Subcutaneous abdominal adipose tissue (tissue), 5 donors: ENCODE measurements around the gene MAP3K5.
A peak's percentile ranks its signal among the peaks of the same experiment; 100 is the strongest.
"Not testable (repeated sequence)": the region's sequence is repeated elsewhere in the genome, so short reads cannot be mapped to it uniquely, and the experiment has no call there.

Experiments used
- H3K27ac ChIP-seq: one replicate; pipeline ENCODE4 v1.7.0; 2013; ENCODE audit warnings: low read depth, mild to moderate bottlenecking, inconsistent platforms, low read length, moderate library complexity
- H3K27me3 ChIP-seq, 5 donors: one replicate each; pipeline ENCODE4 v1.7.0; 2013; ENCODE audit warnings: low read length in 5 of 5, inconsistent platforms in 1 of 5; ENCODE audit not compliant: control insufficient read depth in 5 of 5, insufficient read depth in 4 of 5
- H3K36me3 ChIP-seq, 5 donors: one replicate each; pipeline ENCODE4 v1.7.0; 2013; ENCODE audit warnings: low read length in 5 of 5; ENCODE audit not compliant: control insufficient read depth in 5 of 5, insufficient read depth in 5 of 5
- H3K4me1 ChIP-seq, 5 donors: one replicate each; pipeline ENCODE4 v1.7.0; 2013; ENCODE audit warnings: low read length in 5 of 5, mild to moderate bottlenecking in 3 of 5, moderate library complexity in 1 of 5; ENCODE audit not compliant: control insufficient read depth in 5 of 5, insufficient read depth in 5 of 5
- H3K4me3 ChIP-seq, 5 donors: one replicate each; pipeline ENCODE4 v1.7.0; 2013; ENCODE audit warnings: low read length in 5 of 5, low read depth in 1 of 5
- H3K9ac ChIP-seq, 5 donors: one replicate each; pipeline ENCODE4 v1.7.0; 2013; ENCODE audit warnings: low read length in 5 of 5, mild to moderate bottlenecking in 4 of 5, moderate library complexity in 3 of 5
- H3K9me3 ChIP-seq, 5 donors: one replicate each; pipeline ENCODE4 v1.7.0; 2013; ENCODE audit warnings: low read length in 5 of 5; ENCODE audit not compliant: control insufficient read depth in 5 of 5
- donor health status: healthy.
- donor health status: healthy.
- donor health status: healthy.
- donor health status: healthy.
- donor health status: healthy.

MAP3K5 gene

GRCh38 chr6:136712642-136713041, 79.6 kb downstream of the MAP3K5 start:
- H3K4me1 ChIP-seq = peaks cover 1 to 16% (median 7%) of the 10 kb centered on the region in 5 donors
- not testable (repeated sequence) for H3K9me3 ChIP-seq, H3K27ac ChIP-seq, H3K36me3 ChIP-seq, H3K4me3 ChIP-seq, H3K9ac ChIP-seq, H3K27me3 ChIP-seq

- Histone ChIP-seq H3K36me3 (no peaks in the 10 kb centered on the region), H3K9ac (no peak overlapping the region), H3K27ac (no peak overlapping the region), H3K4me1 (peaks cover 0 to 7% (median 0%) of the 10 kb centered on the region in 5 donors), H3K9me3 (no peaks in the 10 kb centered on the region), H3K27me3 (no peaks in the 10 kb centered on the region), H3K4me3 (no peak overlapping the region)
Measured at GRCh38 chr6:136711644-136712043, 80.6 kb downstream of the MAP3K5 start.

GRCh38 chr6:136710877-136711552, 81.3 kb downstream of the MAP3K5 start:
- H3K4me3 ChIP-seq = no peak overlapping the region
- no peaks in the 10 kb centered on the region for H3K27me3 ChIP-seq
- H3K9me3 ChIP-seq = no peaks in the 10 kb centered on the region
- peaks cover 0 to 1% (median 0%) of the 10 kb centered on the region in 5 donors for H3K4me1 ChIP-seq
- H3K9ac ChIP-seq = no peak overlapping the region
- H3K27ac ChIP-seq = no peak overlapping the region
- H3K36me3 ChIP-seq = no peaks in the 10 kb centered on the region

- no peaks in the 10 kb centered on the region for H3K27me3 ChIP-seq
- no peak overlapping the region for H3K4me3 ChIP-seq
- H3K36me3 ChIP-seq = no peaks in the 10 kb centered on the region
- H3K9ac ChIP-seq = no peak overlapping the region
- no peak overlapping the region for H3K27ac ChIP-seq
- H3K9me3 ChIP-seq = no peaks in the 10 kb centered on the region
- H3K4me1 ChIP-seq = no peaks in the 10 kb centered on the region
Measured at GRCh38 chr6:136709429-136709828, 82.8 kb downstream of the MAP3K5 start.

GRCh38 chr6:136706430-136706829, 85.8 kb downstream of the MAP3K5 start:
- H3K4me1 ChIP-seq = peaks cover 0 to 2% (median 0%) of the 10 kb centered on the region in 5 donors

GRCh38 chr6:136703331-136703865, 88.9 kb downstream of the MAP3K5 start:
- H3K36me3 ChIP-seq = peaks cover 0 to 1% (median 0%) of the 10 kb centered on the region in 5 donors
- no peak overlapping the region for H3K27ac ChIP-seq
- no peaks in the 10 kb centered on the region for H3K9me3 ChIP-seq
- peaks cover 0 to 6% (median 0%) of the 10 kb centered on the region in 5 donors for H3K4me1 ChIP-seq
- no peaks in the 10 kb centered on the region for H3K27me3 ChIP-seq
- no peak overlapping the region for H3K4me3 ChIP-seq
- no peak overlapping the region for H3K9ac ChIP-seq

More at GRCh38 chr6:136706430-136706829, 85.8 kb downstream of the MAP3K5 start:
- Histone ChIP-seq H3K27ac (no peak overlapping the region), H3K27me3 (no peaks in the 10 kb centered on the region), H3K9ac (no peak overlapping the region), H3K4me3 (no peak overlapping the region), H3K9me3 (no peaks in the 10 kb centered on the region), H3K36me3 (no peaks in the 10 kb centered on the region)

- no peak overlapping the region for H3K27ac ChIP-seq
- H3K27me3 ChIP-seq = no peaks in the 10 kb centered on the region
- H3K36me3 ChIP-seq = peaks cover 0 to 5% (median 3%) of the 10 kb centered on the region in 5 donors
- no peaks in the 10 kb centered on the region for H3K9me3 ChIP-seq
- H3K4me1 ChIP-seq = peaks cover 0 to 7% (median 6%) of the 10 kb centered on the region in 5 donors
- no peak overlapping the region for H3K9ac ChIP-seq
- H3K4me3 ChIP-seq = no peak overlapping the region
Measured at GRCh38 chr6:136701045-136701444, 91.2 kb downstream of the MAP3K5 start.

- Histone ChIP-seq H3K27ac (no peak overlapping the region), H3K9ac (no peak overlapping the region), H3K4me1 (peaks cover 2 to 15% (median 6%) of the 10 kb centered on the region in 5 donors), H3K36me3 (peaks cover 0 to 5% (median 3%) of the 10 kb centered on the region in 5 donors), H3K9me3 (no peaks in the 10 kb centered on the region), H3K4me3 (no peak overlapping the region), H3K27me3 (no peaks in the 10 kb centered on the region)
Measured at GRCh38 chr6:136699358-136699757, 92.9 kb downstream of the MAP3K5 start.

GRCh38 chr6:136696783-136697364, 95.4 kb downstream of the MAP3K5 start:
- Histone ChIP-seq H3K27me3 (no peaks in the 10 kb centered on the region), H3K9ac (no peak overlapping the region), H3K9me3 (no peaks in the 10 kb centered on the region), H3K4me1 (peaks cover 2 to 17% (median 9%) of the 10 kb centered on the region in 5 donors), H3K4me3 (no peak overlapping the region), H3K36me3 (peaks cover 0 to 5% (median 3%) of the 10 kb centered on the region in 5 donors), H3K27ac (peak overlapping the region; percentile 4)

GRCh38 chr6:136696238-136696637, 96.0 kb downstream of the MAP3K5 start:
- Histone ChIP-seq H3K27me3 (no peaks in the 10 kb centered on the region), H3K9ac (no peak overlapping the region), H3K9me3 (no peaks in the 10 kb centered on the region), H3K27ac (peak overlapping the region; percentile 54), H3K4me3 (no peak overlapping the region), H3K36me3 (peaks cover 0 to 5% (median 3%) of the 10 kb centered on the region in 5 donors), H3K4me1 (peaks cover 2 to 17% (median 5%) of the 10 kb centered on the region in 5 donors)
